GM19351 (cell line): ENCODE measurements around the gene TMSB4X.
"Not testable (repeated sequence)": the region's sequence is repeated elsewhere in the genome, so short reads cannot be mapped to it uniquely, and the experiment has no call there.

Source experiments
- ATAC-seq: cut with Tn5 transposase; IDR thresholded peaks from one replicate; pipeline ENCODE4 v1.9.1; 2021; ENCODE audit warnings: mild to moderate bottlenecking, moderate library complexity; ENCODE audit not compliant: unreplicated experiment

The TMSB4X gene

GRCh38 chrX:12974796-12975669, at the start of gene TMSB4X:
Gene TMSB4X, plus strand, starts transcription at chrX:12975110.
- peak; percentile 25 for ATAC-seq

DNA sequence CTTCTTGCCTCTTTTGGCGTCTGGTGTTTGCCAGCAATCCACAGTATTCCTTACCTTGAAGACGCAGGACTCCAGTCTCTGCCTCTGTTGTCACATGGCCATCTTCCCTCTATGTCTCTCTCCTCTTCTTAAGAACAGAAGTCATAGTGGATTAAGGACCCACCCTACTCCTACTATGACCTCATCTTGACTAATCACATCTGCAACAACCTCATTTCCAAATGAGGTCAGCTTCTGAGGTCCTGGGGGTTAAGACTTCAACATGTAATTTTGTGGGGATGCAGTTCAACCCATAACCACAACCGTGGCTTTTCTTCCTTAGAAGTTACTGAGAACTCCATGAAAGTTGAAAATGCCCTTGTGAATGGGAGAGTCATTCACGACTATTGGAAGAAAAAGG, 45.2 kb upstream of the TMSB4X start:
- no peak for ATAC-seq

GRCh38 chrX:12930150-12930549, 44.8 kb upstream of the TMSB4X start:
- no peak for ATAC-seq

- no peak for ATAC-seq
Observed at GRCh38 chrX:12932244-12932643, 42.7 kb upstream of the TMSB4X start.

DNA sequence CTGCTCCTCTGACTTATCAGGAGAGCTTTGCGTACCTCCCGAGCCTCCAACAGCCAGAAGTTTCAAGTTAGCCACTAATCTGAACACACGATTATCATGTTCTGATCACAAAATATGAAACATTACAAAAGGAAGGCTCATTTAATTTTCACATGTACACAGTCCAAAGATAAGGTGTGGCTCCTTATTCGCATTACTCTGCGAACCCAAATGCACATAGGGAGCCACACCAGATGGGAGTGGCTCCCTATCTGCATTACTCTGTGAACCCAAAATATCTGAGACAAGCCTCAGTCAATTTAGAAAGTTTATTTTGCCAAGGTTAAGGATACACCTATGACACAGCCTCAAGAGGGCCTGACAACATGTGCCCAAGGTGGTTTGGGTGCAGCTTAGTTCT, 40.1 kb upstream of the TMSB4X start:
- no peak for ATAC-seq

GRCh38 chrX:12936947-12937346, 38.0 kb upstream of the TMSB4X start:
- ATAC-seq, result no peak

DNA sequence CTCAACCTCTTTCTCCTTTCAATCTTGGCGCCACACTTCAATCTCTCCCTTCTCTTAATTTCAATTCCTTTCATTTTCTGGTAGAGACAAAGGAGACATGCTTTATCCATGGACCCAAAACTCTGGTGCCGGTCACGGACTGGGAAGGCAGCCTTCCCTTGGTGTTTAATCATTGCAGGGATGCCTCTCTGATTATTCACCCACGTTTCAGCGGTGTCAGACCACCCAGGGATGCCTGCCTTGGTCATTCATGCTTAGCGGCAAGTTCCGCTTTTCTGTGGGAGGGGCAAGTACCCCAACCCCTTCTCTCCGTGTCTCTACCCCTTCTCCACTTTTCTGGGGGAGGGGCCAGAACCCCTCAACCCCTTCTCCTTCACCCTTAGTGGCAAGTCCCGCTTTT, 34.4 kb upstream of the TMSB4X start:
- ATAC-seq, result not testable (repeated sequence)

- ATAC-seq, result not testable (repeated sequence)
Observed at GRCh38 chrX:12943592-12943991, 31.3 kb upstream of the TMSB4X start.

GRCh38 chrX:12944452-12944851, 30.5 kb upstream of the TMSB4X start:
- not testable (repeated sequence) for ATAC-seq

DNA sequence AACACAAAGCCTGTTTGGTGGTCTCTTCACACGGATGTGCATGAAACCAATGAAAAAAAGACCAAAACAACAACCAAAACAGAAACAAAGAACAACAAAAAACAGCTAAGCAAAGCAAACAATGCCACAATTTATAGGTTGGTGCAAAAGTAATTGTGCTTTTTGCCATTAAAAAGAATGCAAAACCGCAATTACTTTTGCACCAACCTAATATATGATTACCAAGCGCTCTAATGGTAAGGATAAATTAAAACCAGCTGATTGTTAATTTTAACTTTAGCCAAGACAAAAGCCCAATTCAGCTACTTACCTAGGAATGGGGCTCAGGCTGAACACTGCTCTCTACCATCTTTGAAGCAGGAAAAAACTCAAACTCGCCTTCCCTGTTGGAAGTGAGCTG, 29.4 kb upstream of the TMSB4X start:
- ATAC-seq, result no peak

DNA sequence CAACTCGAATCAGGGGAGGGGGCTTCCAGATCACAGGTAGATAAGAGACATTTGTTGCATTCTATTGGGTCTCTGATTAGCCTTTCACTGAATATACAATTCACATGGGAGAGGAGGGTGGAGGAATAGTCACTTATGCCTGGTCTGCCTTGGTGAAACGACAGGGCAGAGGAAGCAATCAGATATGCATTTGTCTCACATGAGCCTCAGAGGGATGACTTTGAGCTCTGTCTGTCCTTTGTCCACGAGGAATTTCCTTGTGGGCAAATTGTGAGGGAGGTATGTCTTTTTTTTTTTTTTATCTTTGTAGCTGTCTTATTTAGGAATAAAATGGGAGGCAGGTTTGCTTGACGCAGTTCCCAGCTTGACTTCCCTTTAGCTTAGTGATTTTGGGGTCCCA, 28.5 kb upstream of the TMSB4X start:
- no peak for ATAC-seq

GRCh38 chrX:12946838-12947544, 27.9 kb upstream of the TMSB4X start:
- peak; percentile 28 for ATAC-seq

DNA sequence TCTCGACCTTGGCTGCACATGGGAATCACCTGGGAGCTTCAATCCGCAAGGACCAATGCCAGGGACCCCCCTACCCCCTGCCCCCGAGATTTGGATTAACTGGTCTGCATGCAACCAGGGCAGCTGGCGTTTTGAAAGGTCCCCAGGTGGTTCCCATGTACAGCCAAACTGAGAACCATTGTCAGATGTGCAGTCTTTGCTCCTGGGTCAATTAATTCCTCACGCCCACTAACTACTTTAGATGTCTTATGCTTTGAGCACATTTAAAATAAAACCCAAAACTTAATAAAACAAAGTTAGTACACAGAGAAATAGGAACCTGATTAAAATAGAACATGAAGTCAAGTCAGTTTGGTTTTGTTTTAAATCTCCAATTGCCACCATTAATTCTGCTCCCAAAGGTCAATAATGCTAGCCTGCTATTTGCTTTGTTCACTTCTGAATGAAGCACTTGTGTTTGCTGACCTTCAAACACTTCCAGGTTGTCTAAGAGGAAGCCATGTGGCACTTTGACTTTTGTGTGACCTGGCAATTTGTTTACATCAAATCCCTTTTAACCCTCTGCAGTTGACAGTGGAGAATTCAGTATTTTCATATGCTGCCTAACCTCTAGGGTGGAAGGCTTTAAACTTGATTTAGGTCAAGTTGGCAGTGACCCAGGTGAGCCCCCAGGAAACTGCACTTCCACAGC, 27.2 kb upstream of the TMSB4X start:
- ATAC-seq, result no peak

DNA sequence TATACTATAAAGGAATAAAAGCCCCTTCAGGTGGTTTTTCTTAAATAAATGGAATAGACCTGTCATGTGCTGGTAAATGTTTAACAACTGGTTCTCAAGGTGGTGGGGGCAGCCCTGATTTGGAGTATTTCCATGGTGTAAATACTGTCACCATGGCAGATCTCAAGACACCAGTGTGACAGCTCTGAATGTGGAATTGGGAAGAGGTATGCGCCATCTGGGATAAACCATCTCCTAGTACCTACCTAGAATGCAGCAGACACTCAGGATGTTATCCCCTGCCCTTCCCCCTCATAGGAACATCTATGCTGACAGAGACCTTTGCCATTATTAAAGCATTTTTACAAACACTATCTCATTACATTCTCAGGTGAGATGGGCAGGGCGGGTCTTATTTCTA, 26.4 kb upstream of the TMSB4X start:
- ATAC-seq, result no peak

DNA sequence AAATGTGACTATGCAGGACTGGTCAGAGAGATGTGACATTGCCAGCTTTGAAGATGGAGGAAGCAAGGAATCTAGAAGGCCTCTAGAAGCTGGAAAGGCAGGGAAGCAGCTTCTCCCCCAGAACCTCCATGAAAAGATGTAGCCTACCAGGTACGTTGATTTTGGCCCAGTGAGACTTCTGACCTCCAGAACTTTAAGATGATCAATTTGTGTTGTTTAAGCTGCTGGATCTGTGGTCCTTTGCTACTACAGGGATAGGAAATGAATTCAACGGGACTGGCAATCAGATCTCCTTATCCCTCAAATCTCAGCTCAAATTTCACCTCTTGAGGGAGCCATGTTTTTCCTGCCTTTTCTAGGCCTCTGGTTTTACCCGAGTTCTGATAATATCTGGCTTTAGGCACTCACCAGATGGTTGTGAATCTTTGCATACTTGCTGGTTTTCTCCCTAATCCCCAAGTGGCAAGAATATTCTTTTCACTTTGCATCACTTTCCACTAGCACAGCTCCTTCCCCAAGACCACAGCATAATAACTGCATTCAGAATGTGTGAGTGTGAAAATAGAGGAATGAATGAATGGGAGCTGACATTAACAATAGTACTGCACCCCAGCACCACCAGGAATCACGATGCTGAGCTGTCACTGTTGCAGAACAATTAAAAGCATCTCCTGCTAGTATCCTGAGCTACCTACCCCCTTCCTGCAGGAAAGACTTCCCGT, 25.5 kb upstream of the TMSB4X start:
- ATAC-seq, result no peak

- peak; percentile 68 for ATAC-seq
Observed at GRCh38 chrX:12949927-12950656, 24.8 kb upstream of the TMSB4X start.

- peak; percentile 54 for ATAC-seq
Observed at GRCh38 chrX:12950851-12951594, 23.9 kb upstream of the TMSB4X start.

DNA sequence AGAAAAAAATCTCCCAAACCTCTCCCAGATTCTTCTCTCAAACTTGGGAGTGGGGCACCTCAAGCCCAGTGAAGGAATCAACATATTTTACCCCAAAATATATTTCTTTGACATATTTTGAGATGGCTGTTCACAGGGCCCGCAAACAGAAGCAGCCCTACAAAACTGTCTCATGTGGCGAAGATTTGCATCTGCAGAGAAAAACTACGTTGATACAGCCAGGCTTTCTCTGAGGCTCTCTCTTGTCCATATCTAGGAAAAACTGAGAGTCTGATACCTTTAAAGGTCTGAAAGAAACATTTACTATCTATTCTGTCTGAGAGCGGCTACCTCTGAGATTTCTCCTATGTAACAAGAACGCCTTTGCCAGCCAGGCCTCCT, 23.3 kb upstream of the TMSB4X start:
- ATAC-seq, result no peak

DNA sequence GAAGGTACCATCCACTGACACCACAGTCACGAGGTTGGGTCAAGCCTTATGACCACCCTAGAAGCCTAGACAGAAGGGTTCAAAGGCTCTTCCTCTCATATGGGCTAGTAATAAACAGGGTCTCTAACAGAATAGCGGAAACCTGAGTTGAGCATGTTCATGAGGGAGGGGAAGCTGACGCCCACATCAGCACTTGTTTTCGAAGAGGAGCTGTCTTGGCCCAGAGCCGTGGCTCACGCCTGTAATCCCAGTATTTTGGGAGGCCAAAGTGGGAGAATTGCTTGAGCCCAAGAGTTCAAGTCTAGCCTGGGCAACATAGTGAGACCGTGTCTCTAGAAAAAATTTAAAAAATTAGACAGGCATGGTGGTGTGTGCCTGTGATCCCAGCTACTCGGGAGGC, 21.5 kb upstream of the TMSB4X start:
- no peak for ATAC-seq

DNA sequence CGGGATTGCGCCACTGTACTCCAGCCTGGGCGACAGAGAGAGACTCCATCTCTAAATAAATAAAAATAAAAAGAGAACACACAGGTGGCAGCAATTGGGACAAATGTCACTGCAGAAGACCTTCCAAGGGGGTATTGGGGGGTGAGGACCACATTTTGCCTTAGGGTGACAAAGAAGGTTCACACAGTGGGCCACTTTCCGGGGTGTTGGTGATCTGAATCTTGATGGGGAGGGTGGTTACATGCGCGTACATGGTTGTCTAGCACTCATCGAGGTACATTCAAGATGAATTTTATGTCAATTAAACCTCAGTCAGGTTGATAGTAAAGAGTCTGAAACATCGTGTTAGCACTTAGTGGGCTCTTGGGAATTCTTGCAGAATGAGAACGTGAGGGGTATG, 20.5 kb upstream of the TMSB4X start:
- ATAC-seq, result no peak
